Measurements from ENCODE around the gene SMIM21. TPM values are rescaled to one million over a fixed set of nuclear protein-coding genes. Genes with fewer than 3 reads are reported as not detected.

The SMIM21 gene
- total RNA-seq, 1 donor from 2014 or later = not detected

DNA sequence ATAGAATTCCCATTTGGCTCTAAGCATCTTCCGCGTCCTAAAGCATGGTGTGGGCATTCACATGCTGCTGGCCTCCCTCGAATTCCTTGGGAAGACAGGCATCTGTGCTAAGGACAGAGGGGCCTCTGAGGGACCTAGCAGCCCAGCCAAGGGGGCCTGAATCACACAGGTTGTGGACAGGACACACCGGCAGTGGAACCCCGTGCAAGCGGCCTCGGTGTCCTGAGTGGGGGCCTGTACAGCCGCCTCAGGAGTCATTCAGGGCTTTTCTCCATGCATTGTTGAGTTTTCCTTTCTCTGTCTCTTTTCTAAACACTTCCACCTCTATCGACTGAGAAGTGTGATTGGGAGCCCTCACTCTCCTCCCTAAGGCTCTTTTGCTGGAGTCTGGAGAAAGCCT, 44.3 kb upstream of the SMIM21 start:
- no peak for DNase-seq (ENCODE audit: extremely low spot score, unreplicated experiment)
- H3K9me3 Mint-ChIP-seq = peaks cover 5% of the 10 kb centered on the region
- H3K4me1 Mint-ChIP-seq (ENCODE audit: unreplicated experiment) = peaks cover 17% of the 10 kb centered on the region
- no peaks in the 10 kb centered on the region for H3K36me3 Mint-ChIP-seq
- no peak overlapping the region for H3K4me3 Mint-ChIP-seq
- TF ChIP-seq, protein P1, sequence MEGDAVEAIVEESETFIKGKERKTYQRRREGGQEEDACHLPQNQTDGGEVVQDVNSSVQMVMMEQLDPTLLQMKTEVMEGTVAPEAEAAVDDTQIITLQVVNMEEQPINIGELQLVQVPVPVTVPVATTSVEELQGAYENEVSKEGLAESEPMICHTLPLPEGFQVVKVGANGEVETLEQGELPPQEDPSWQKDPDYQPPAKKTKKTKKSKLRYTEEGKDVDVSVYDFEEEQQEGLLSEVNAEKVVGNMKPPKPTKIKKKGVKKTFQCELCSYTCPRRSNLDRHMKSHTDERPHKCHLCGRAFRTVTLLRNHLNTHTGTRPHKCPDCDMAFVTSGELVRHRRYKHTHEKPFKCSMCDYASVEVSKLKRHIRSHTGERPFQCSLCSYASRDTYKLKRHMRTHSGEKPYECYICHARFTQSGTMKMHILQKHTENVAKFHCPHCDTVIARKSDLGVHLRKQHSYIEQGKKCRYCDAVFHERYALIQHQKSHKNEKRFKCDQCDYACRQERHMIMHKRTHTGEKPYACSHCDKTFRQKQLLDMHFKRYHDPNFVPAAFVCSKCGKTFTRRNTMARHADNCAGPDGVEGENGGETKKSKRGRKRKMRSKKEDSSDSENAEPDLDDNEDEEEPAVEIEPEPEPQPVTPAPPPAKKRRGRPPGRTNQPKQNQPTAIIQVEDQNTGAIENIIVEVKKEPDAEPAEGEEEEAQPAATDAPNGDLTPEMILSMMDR (conservative IDR thresholded peaks at IDR 0.05) = no peak
- peaks cover 10% of the 10 kb centered on the region for H3K27me3 Mint-ChIP-seq
- no peak overlapping the region for H3K27ac Mint-ChIP-seq

DNA sequence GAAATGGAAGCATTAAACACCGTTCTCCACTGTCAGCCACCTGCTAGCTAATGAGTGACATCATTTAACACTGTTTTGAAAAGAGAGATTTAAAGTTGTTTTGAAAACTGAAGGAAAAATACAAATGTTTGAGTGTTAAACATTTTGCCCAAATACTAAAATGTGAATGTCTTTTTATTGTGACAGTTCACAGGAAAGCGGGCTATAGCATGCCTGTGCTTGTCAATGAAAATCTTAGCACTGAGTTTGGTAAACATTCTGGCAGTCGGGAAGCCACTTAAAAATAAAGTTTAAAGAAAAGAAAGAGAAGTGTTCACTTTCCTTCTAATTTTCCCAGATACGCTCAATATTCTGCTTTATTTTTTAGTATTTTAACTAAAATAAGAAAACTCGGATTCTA, 40.3 kb upstream of the SMIM21 start:
- DNase-seq (ENCODE audit: extremely low spot score, unreplicated experiment) = no peak
- Mint-ChIP-seq H3K4me1 (ENCODE audit: unreplicated experiment) (peaks cover 19% of the 10 kb centered on the region), H3K4me3 (no peak overlapping the region), H3K36me3 (peaks cover 11% of the 10 kb centered on the region), H3K9me3 (peaks cover 11% of the 10 kb centered on the region), H3K27me3 (peaks cover 16% of the 10 kb centered on the region), H3K27ac (no peak overlapping the region)
- TF ChIP-seq, protein P1 (conservative IDR thresholded peaks at IDR 0.05) = no peak

DNA sequence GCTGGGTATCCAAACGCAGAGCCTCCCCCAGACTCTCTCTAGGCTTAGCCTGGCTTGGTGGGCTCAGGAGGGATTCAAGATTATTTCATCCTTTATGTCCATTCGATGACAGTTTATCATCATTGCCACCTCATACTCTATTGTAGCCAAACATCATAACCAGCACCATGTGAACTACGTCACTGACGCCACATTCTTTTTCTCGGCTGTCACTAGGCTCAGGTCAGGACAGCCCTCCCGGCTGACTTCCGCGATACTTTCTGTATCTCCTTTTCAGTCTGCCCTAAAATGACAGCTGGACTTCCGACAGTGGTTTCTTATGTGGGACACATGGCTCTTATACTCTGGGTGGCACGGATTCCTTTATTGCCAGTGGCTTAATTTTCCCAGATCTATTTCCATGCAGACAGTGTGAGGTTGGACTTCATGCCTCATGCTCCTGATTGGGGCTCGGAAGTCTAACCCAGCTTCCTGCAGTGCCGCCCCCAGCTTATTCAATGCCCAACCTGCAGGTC, 39.8 kb upstream of the SMIM21 start:
- TF ChIP-seq, protein P1 (conservative IDR thresholded peaks at IDR 0.05) = no peak
- Mint-ChIP-seq H3K4me3 (no peak overlapping the region), H3K4me1 (ENCODE audit: unreplicated experiment) (peaks cover 20% of the 10 kb centered on the region), H3K9me3 (peaks cover 15% of the 10 kb centered on the region), H3K36me3 (peaks cover 14% of the 10 kb centered on the region), H3K27me3 (peaks cover 19% of the 10 kb centered on the region), H3K27ac (no peak overlapping the region)
- no peak for DNase-seq (ENCODE audit: extremely low spot score, unreplicated experiment)

DNA sequence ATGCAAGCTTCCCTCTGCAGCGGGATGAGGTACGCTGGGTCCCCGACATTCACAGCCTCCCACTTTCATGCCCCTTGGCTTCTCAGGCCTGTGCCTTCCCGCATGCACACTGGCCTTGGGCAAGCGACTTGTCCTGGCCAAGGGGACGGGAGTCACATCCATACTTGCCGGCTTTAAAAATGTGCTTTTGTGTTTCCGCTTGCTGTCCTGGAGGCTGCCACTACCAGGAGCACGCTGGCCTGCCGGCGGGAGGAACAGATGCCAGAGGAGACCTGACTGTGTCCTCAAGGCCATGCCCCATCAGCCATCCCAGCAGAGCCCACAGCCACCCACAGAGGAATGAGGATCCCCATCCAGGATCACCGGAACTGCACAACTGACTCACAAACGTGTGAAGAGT, 36.9 kb upstream of the SMIM21 start:
- Mint-ChIP-seq H3K9me3 (peaks cover 18% of the 10 kb centered on the region), H3K27me3 (peaks cover 26% of the 10 kb centered on the region), H3K4me1 (ENCODE audit: unreplicated experiment) (peaks cover 27% of the 10 kb centered on the region), H3K4me3 (no peak overlapping the region), H3K27ac (no peak overlapping the region), H3K36me3 (peaks cover 24% of the 10 kb centered on the region)
- TF ChIP-seq, protein P1 (conservative IDR thresholded peaks at IDR 0.05) = no peak
- DNase-seq (ENCODE audit: extremely low spot score, unreplicated experiment) = no peak

DNA sequence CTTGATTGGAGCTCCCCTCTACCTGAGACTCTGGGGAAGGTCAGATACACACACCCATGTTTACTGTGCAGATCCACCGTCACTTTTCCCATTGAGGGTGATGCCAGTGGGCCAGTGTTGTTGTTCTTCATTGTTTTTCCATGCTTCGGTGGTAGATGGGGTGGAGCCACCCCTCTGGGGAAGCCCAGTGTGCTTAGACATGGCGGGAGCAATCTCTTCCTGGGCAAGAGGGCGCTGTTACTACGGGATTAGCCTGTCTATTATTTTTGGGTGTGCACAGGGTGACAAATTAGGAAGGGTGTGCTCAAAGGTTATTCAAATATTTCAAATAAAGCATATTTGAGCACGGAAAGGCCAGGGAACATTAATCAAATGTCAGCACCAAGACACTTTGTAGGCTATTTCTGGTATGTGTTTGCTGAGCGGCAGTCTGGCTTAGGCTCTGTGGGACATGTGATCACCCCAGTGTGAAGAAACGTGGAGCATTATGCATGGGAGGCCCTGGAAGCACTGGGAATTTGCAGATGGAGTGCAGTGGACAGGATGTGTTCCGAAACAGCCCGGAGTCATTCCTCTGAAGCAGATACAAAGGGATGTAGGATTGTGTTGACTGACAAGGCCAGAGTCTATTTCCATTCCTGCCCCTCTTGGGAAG, 34.8 kb upstream of the SMIM21 start:
- no peak overlapping the region for H3K4me3 Mint-ChIP-seq
- H3K27ac Mint-ChIP-seq = peak overlapping the region; percentile 2
- H3K36me3 Mint-ChIP-seq = peaks cover 34% of the 10 kb centered on the region

More for the DNA sequence above, 34.8 kb upstream of the SMIM21 start:
- Mint-ChIP-seq H3K9me3 (peaks cover 28% of the 10 kb centered on the region), H3K27me3 (peaks cover 29% of the 10 kb centered on the region), H3K4me1 (ENCODE audit: unreplicated experiment) (peaks cover 21% of the 10 kb centered on the region)
- no peak for DNase-seq (ENCODE audit: extremely low spot score, unreplicated experiment)
- TF ChIP-seq, protein P1 (conservative IDR thresholded peaks at IDR 0.05) = no peak
